Natural killer cell (primary cell): ENCODE results near the gene RIMKLA. TPM values are rescaled to one million over a fixed set of nuclear protein-coding genes. Genes with fewer than 3 reads are reported as not detected.

Source experiments
- ATAC-seq, 3 donors: fragments of 150-1000 bp in 2 of 3; fragments of 200-7000 bp in 1 of 3; cut with Tn5 transposase; 1 replicate in 1 of 3; 2 replicates in 2 of 3; pipeline ENCODE4 v1.10.0; 2021; ENCODE audit warnings: mild to moderate bottlenecking in 2 of 3, moderate library complexity in 2 of 3
- DNase-seq, 2 donors: peaks; one replicate each; pipeline versions ENCODE4 v3.0.0 to v3.0.0-alpha.2; 2013 to 2021; ENCODE audit warnings: mixed read lengths in 1 of 2
- H3K27ac ChIP-seq: one replicate; pipeline ENCODE4 v1.5.1; 2013; ENCODE audit warnings: mild to moderate bottlenecking, low read length
- H3K27me3 ChIP-seq: one replicate; pipeline ENCODE4 v1.6.1; 2013; ENCODE audit warnings: low read length; ENCODE audit not compliant: control insufficient read depth, insufficient read depth
- H3K36me3 ChIP-seq: one replicate; pipeline ENCODE4 v1.6.1; 2013; ENCODE audit warnings: low read length; ENCODE audit not compliant: control insufficient read depth, insufficient read depth
- H3K4me1 ChIP-seq: one replicate; pipeline ENCODE4 v1.6.1; 2013; ENCODE audit warnings: low read length; ENCODE audit not compliant: control insufficient read depth, insufficient read depth
- H3K4me3 ChIP-seq: one replicate; pipeline ENCODE4 v1.5.1; 2013; ENCODE audit warnings: low read length
- H3K9me3 ChIP-seq: one replicate; pipeline ENCODE4 v1.6.1; 2013; ENCODE audit warnings: low read length; ENCODE audit not compliant: control insufficient read depth, insufficient read depth
- H3K27ac Mint-ChIP-seq, 2 donors: one replicate each; pipeline ENCODE4 v1.8.0; 2022; ENCODE audit warnings: mild to moderate bottlenecking in 2 of 2, mixed read lengths in 2 of 2, moderate library complexity in 1 of 2
- H3K27me3 Mint-ChIP-seq, 2 donors: one replicate each; pipeline ENCODE4 v1.8.0; 2022; ENCODE audit warnings: low read depth in 2 of 2, mixed read lengths in 2 of 2
- H3K36me3 Mint-ChIP-seq: one replicate; pipeline ENCODE4 v1.8.0; 2022; ENCODE audit warnings: mixed read lengths
- H3K4me1 Mint-ChIP-seq, 2 donors: one replicate each; pipeline ENCODE4 v1.8.0; 2022; ENCODE audit warnings: mixed read lengths in 2 of 2
- H3K4me3 Mint-ChIP-seq: one replicate; pipeline ENCODE4 v1.8.0; 2022; ENCODE audit warnings: mild to moderate bottlenecking, moderate library complexity, mixed read lengths
- H3K9me3 Mint-ChIP-seq, 2 donors: one replicate each; pipeline ENCODE4 v1.8.0; 2022; ENCODE audit warnings: mixed read lengths in 2 of 2
- CTCF ChIP-seq: fragments of 200-600 bp; IDR thresholded peaks from one replicate; pipeline ENCODE4 v1.8.0; 2022; ENCODE audit warnings: antibody characterized with exemption
- WGBS: methylation state at CpG from one replicate; pipeline ENCODE4 v1.1.7; 2013; ENCODE audit warnings: missing lambda C conversion rate; ENCODE audit not compliant: insufficient coverage; 5-methylcytosine and 5-hydroxymethylcytosine counted together
- intact Hi-C: fragments of 100-400 bp; cut with micrococcal nuclease; formaldehyde crosslinking; loops from one replicate; pipeline ENCODE4 v1.14.2; 2022
- total RNA-seq, 4 donors: library from RNA; stranded (reverse); fragments of 120-200 nt in 1 of 4; gene quantifications; one replicate each; pipeline versions ENCODE4 v1.2.3 to v1.2.4, GENCODE V29; 2013 to 2022

RIMKLA gene
- total RNA-seq, 3 donors from 2014 or later (not counting 1 experiment from before 2014, with no cell fraction given) = 0.13 to 0.45 (median 0.39) TPM

- Histone ChIP-seq H3K4me1 (peaks cover 5% of the 10 kb centered on the region), H3K27ac (no peak overlapping the region), H3K36me3 (no peaks in the 10 kb centered on the region), H3K4me3 (no peak overlapping the region), H3K27me3 (no peaks in the 10 kb centered on the region), H3K9me3 (no peaks in the 10 kb centered on the region)
- WGBS = 88% methylated on average over 4 of the region's 4 CpGs
- no peak overlapping the region for H3K4me3 Mint-ChIP-seq
- no peak overlapping the region for H3K27ac Mint-ChIP-seq
- peaks cover 5% of the 10 kb centered on the region in 2 donors for H3K4me1 Mint-ChIP-seq
- peaks cover 6 to 8% of the 10 kb centered on the region in 2 donors for H3K27me3 Mint-ChIP-seq
- no peak for TF ChIP-seq CTCF
- intact Hi-C loops = no loop called here
- no peaks in the 10 kb centered on the region for H3K36me3 Mint-ChIP-seq
- DNase-seq (no peak), ATAC-seq (no peak)
- H3K9me3 Mint-ChIP-seq = no peaks in the 10 kb centered on the region
Observed at GRCh38 chr1:42427240-42427639, 46.6 kb downstream of the RIMKLA start.

- DNase-seq = no peak
- no peak for TF ChIP-seq CTCF
- H3K36me3 Mint-ChIP-seq = no peaks in the 10 kb centered on the region
- intact Hi-C loops = no loop called here
- WGBS = 84% methylated on average over 1 of the region's 1 CpG
- H3K27me3 Mint-ChIP-seq = peaks cover 4 to 6% of the 10 kb centered on the region in 2 donors
- H3K9me3 Mint-ChIP-seq = no peaks in the 10 kb centered on the region
- Histone ChIP-seq H3K27me3 (no peaks in the 10 kb centered on the region), H3K36me3 (no peaks in the 10 kb centered on the region), H3K4me1 (peaks cover 5% of the 10 kb centered on the region), H3K4me3 (no peak overlapping the region), H3K27ac (no peak overlapping the region), H3K9me3 (no peaks in the 10 kb centered on the region)
- peaks cover 5% of the 10 kb centered on the region in 2 donors for H3K4me1 Mint-ChIP-seq
- ATAC-seq = no peak
- H3K27ac Mint-ChIP-seq = no peak overlapping the region
- no peak overlapping the region for H3K4me3 Mint-ChIP-seq
Observed at GRCh38 chr1:42429603-42430002, 49.0 kb downstream of the RIMKLA start.

GRCh38 chr1:42430286-42431135 lies 49.9 kb downstream of the RIMKLA start:
- H3K4me1 ChIP-seq = peaks cover 5% of the 10 kb centered on the region
- Mint-ChIP-seq H3K9me3 (no peaks in the 10 kb centered on the region), H3K4me3 (no peak overlapping the region), H3K27ac (no peak overlapping the region), H3K4me1 (no peaks in the 10 kb centered on the region), H3K36me3 (no peaks in the 10 kb centered on the region), H3K27me3 (no peaks in the 10 kb centered on the region)
- no peak for TF ChIP-seq CTCF
- H3K4me3 ChIP-seq = no peak overlapping the region
- no peaks in the 10 kb centered on the region for H3K27me3 ChIP-seq
- no peaks in the 10 kb centered on the region for H3K9me3 ChIP-seq
- ATAC-seq (peak in 2 of 3 donors; percentile 49 to 59), DNase-seq (no peak)
- peak overlapping the region; percentile 62 for H3K27ac ChIP-seq
- intact Hi-C loops = no loop called here
- H3K36me3 ChIP-seq = no peaks in the 10 kb centered on the region
- 60% methylated on average over 1 of the region's 3 CpGs for WGBS
